DND-41 (cell line): Measurements from ENCODE around the gene NKPD1.

Experiments
- ATAC-seq: fragments of 200-7000 bp; cut with Tn5 transposase; 3 replicates; pipeline ENCODE4 v1.9.1; 2021; ENCODE audit warnings: low read depth; ENCODE audit not compliant: insufficient read depth
- DNase-seq: peaks from one replicate; pipeline ENCODE4 v3.0.0-alpha.2; 2020
- H2AFZ ChIP-seq: 2 replicates; pipeline ENCODE4 v1.6.0; 2012; ENCODE audit warnings: low read depth, low read length
- H3K27ac ChIP-seq: 2 replicates; pipeline ENCODE4 v1.5.1; 2012; ENCODE audit warnings: low read length, inconsistent platforms
- H3K27me3 ChIP-seq: fragments of 200-600 bp; sonication (generic); 2 replicates; pipeline ENCODE4 v1.6.0; 2012; ENCODE audit warnings: low read length, mild to moderate bottlenecking, inconsistent platforms; ENCODE audit not compliant: insufficient read depth, poor library complexity
- H3K36me3 ChIP-seq: 2 replicates; pipeline ENCODE4 v1.5.1; 2012; ENCODE audit warnings: low read length, inconsistent platforms; ENCODE audit not compliant: insufficient read depth
- H3K4me1 ChIP-seq: 2 replicates; pipeline ENCODE4 v1.5.1; 2012; ENCODE audit warnings: mild to moderate bottlenecking, low read length; ENCODE audit not compliant: insufficient read depth
- H3K4me2 ChIP-seq: 2 replicates; pipeline ENCODE4 v1.6.0; 2012; ENCODE audit warnings: mild to moderate bottlenecking, moderate library complexity, low read length, inconsistent platforms; ENCODE audit not compliant: insufficient read depth
- H3K4me3 ChIP-seq, 2 experiments: fragments of 200-600 bp in 1 of 2; shearing (Covaris generic) in 1 of 2; 2 replicates each; pipeline ENCODE4 v1.5.1; 2012 to 2016; ENCODE audit warnings: inconsistent platforms in 2 of 2, low read length in 2 of 2, mild to moderate bottlenecking in 2 of 2, low read depth in 1 of 2, moderate library complexity in 1 of 2
- H3K79me2 ChIP-seq: 2 replicates; pipeline ENCODE4 v1.6.0; 2012; ENCODE audit warnings: low read length, inconsistent platforms; ENCODE audit not compliant: insufficient read depth
- H3K9ac ChIP-seq: 2 replicates; pipeline ENCODE4 v1.6.0; 2012; ENCODE audit warnings: low read depth, mild to moderate bottlenecking, inconsistent platforms, low read length, moderate library complexity
- H3K9me3 ChIP-seq: 2 replicates; pipeline ENCODE4 v1.5.1; 2012; ENCODE audit warnings: low read length, moderate library complexity, mild to moderate bottlenecking, inconsistent platforms; ENCODE audit not compliant: insufficient read depth, severe bottlenecking
- H4K20me1 ChIP-seq: 2 replicates; pipeline ENCODE4 v1.6.0; 2012; ENCODE audit warnings: low read length; ENCODE audit not compliant: insufficient read depth
- CTCF ChIP-seq: IDR thresholded peaks from 2 replicates; pipeline ENCODE4 v1.5.1; 2012; ENCODE audit warnings: borderline replicate concordance, low read length, moderate library complexity, mild to moderate bottlenecking; ENCODE audit not compliant: poor library complexity, severe bottlenecking; ENCODE audit errors: extremely low read depth
- EZH2 ChIP-seq: IDR thresholded peaks from 3 replicates; pipeline ENCODE4 v1.6.1; 2012; ENCODE audit warnings: borderline replicate concordance, low read depth, mild to moderate bottlenecking, moderate library complexity, low read length, inconsistent platforms; ENCODE audit not compliant: severe bottlenecking

Gene NKPD1

GRCh38 chr19:45152504-45153338, 8.1 kb downstream of the NKPD1 start:
- TF ChIP-seq EZH2 (no peak), CTCF (no peak)
- no peaks in the 10 kb centered on the region for H3K79me2 ChIP-seq
- DNase-seq (no peak), ATAC-seq (no peak)
- no peaks in the 10 kb centered on the region for H3K4me1 ChIP-seq
- no peak overlapping the region for H3K27ac ChIP-seq
- no peak overlapping the region for H3K4me3 ChIP-seq
- no peak overlapping the region for H3K9ac ChIP-seq
- H4K20me1 ChIP-seq: peaks cover 3% of the 10 kb centered on the region
- no peak overlapping the region for H3K4me2 ChIP-seq
- H3K27me3 ChIP-seq: no peaks in the 10 kb centered on the region
- H3K9me3 ChIP-seq: no peaks in the 10 kb centered on the region
- 0 out of 2 replicates have a peak, but pooled peaks cover 3% of the 10 kb centered on the region for H3K36me3 ChIP-seq
- no peak overlapping the region for H2AFZ ChIP-seq

GRCh38 chr19:45151821-45152503, 8.8 kb downstream of the NKPD1 start:
- H3K4me3 ChIP-seq: no peak overlapping the region
- DNase-seq: no peak
- no peak overlapping the region for H2AFZ ChIP-seq
- TF ChIP-seq CTCF: no peak
- TF ChIP-seq EZH2: no peak
- H3K4me2 ChIP-seq: no peak overlapping the region
- no peaks in the 10 kb centered on the region for H3K27me3 ChIP-seq
- peaks cover 9% of the 10 kb centered on the region for H4K20me1 ChIP-seq
- no peak overlapping the region for H3K27ac ChIP-seq
- H3K4me1 ChIP-seq: no peaks in the 10 kb centered on the region
- ATAC-seq: no peak
- H3K79me2 ChIP-seq: no peaks in the 10 kb centered on the region
- H3K36me3 ChIP-seq: 0 out of 2 replicates have a peak, but pooled peaks cover 8% of the 10 kb centered on the region
- H3K9ac ChIP-seq: no peak overlapping the region
- H3K9me3 ChIP-seq: no peaks in the 10 kb centered on the region

GRCh38 chr19:45151320-45151719, 9.5 kb downstream of the NKPD1 start:
- no peak overlapping the region for H3K9ac ChIP-seq
- H3K4me1 ChIP-seq: no peaks in the 10 kb centered on the region
- ATAC-seq: no peak
- no peaks in the 10 kb centered on the region for H3K9me3 ChIP-seq
- H3K79me2 ChIP-seq: no peaks in the 10 kb centered on the region
- no peak for DNase-seq
- peaks cover 14% of the 10 kb centered on the region for H4K20me1 ChIP-seq
- no peak overlapping the region for H3K4me2 ChIP-seq
- H3K27ac ChIP-seq: no peak overlapping the region
- H2AFZ ChIP-seq: no peak overlapping the region
- no peaks in the 10 kb centered on the region for H3K27me3 ChIP-seq
- no peak overlapping the region for H3K4me3 ChIP-seq
- TF ChIP-seq CTCF (no peak), EZH2 (no peak)
- H3K36me3 ChIP-seq: peaks cover 14% of the 10 kb centered on the region
